Ecto neural progenitor cell (in vitro differentiated cells): Measurements from ENCODE around the gene SWT1.

Source experiments
- DNase-seq: peaks from one replicate; pipeline ENCODE4 v3.0.0-alpha.2; 2018; ENCODE audit warnings: low spot score

Gene SWT1

GRCh38 chr1:185322636-185323035, 165.7 kb downstream of the SWT1 start:
- no peak for DNase-seq

GRCh38 chr1:185324118-185324517, 167.2 kb downstream of the SWT1 start:
- no peak for DNase-seq

- DNase-seq: no peak
Measured at GRCh38 chr1:185325413-185325812, 168.4 kb downstream of the SWT1 start.

GRCh38 chr1:185328255-185328654, 171.3 kb downstream of the SWT1 start:
- no peak for DNase-seq

- DNase-seq: no peak
Measured at GRCh38 chr1:185334182-185334581, 177.2 kb downstream of the SWT1 start.

- DNase-seq: no peak
Measured at GRCh38 chr1:185337246-185337645, 180.3 kb downstream of the SWT1 start.

GRCh38 chr1:185338719-185339622, 182.0 kb downstream of the SWT1 start:
- no peak for DNase-seq

- DNase-seq: no peak
Measured at GRCh38 chr1:185341196-185341781, 184.3 kb downstream of the SWT1 start.
